ENCODE measurements around the gene BRD1. TPM values are rescaled to one million over a fixed set of nuclear protein-coding genes. Genes with fewer than 3 reads are reported as not detected.

The BRD1 gene
- total RNA-seq, 1 donor from 2014 or later = 34.3 TPM

GRCh38 chr22:49869845-49870712, 42.4 kb upstream of the BRD1 start:
- no peak for DNase-seq (ENCODE audit: extremely low spot score, unreplicated experiment)
- Mint-ChIP-seq H3K36me3 (ENCODE audit: unreplicated experiment) (peaks cover 50% of the 10 kb centered on the region), H3K4me1 (ENCODE audit: unreplicated experiment) (no peaks in the 10 kb centered on the region), H3K27me3 (ENCODE audit: unreplicated experiment) (no peaks in the 10 kb centered on the region), H3K4me3 (ENCODE audit: unreplicated experiment) (no peak overlapping the region), H3K9me3 (ENCODE audit: unreplicated experiment) (peaks cover 37% of the 10 kb centered on the region), H3K27ac (ENCODE audit: unreplicated experiment) (no peak overlapping the region)
- no peak for TF ChIP-seq CTCF (IDR thresholded peaks at IDR 0.05)

- H3K9me3 Mint-ChIP-seq (ENCODE audit: unreplicated experiment) = peaks cover 37% of the 10 kb centered on the region
- TF ChIP-seq CTCF (IDR thresholded peaks at IDR 0.05) = no peak
These were observed 41.6 kb upstream of the BRD1 start for GRCh38 chr22:49869086-49869830.

GRCh38 chr22:49867303-49868265, 39.9 kb upstream of the BRD1 start:
- no peak for DNase-seq (ENCODE audit: extremely low spot score, unreplicated experiment)
- Mint-ChIP-seq H3K4me3 (ENCODE audit: unreplicated experiment) (no peak overlapping the region), H3K9me3 (ENCODE audit: unreplicated experiment) (peaks cover 37% of the 10 kb centered on the region), H3K27me3 (ENCODE audit: unreplicated experiment) (no peaks in the 10 kb centered on the region), H3K4me1 (ENCODE audit: unreplicated experiment) (no peaks in the 10 kb centered on the region), H3K27ac (ENCODE audit: unreplicated experiment) (no peak overlapping the region), H3K36me3 (ENCODE audit: unreplicated experiment) (peaks cover 47% of the 10 kb centered on the region)
- TF ChIP-seq CTCF (IDR thresholded peaks at IDR 0.05) = no peak

More at GRCh38 chr22:49869086-49869830, 41.6 kb upstream of the BRD1 start:
- DNase-seq (ENCODE audit: extremely low spot score, unreplicated experiment) = no peak
- Mint-ChIP-seq H3K4me3 (ENCODE audit: unreplicated experiment) (no peak overlapping the region), H3K27ac (ENCODE audit: unreplicated experiment) (no peak overlapping the region), H3K4me1 (ENCODE audit: unreplicated experiment) (no peaks in the 10 kb centered on the region), H3K27me3 (ENCODE audit: unreplicated experiment) (no peaks in the 10 kb centered on the region), H3K36me3 (ENCODE audit: unreplicated experiment) (peaks cover 47% of the 10 kb centered on the region)

GRCh38 chr22:49866646-49867045, 39.0 kb upstream of the BRD1 start:
- H3K27me3 Mint-ChIP-seq (ENCODE audit: unreplicated experiment) = no peaks in the 10 kb centered on the region
- H3K4me1 Mint-ChIP-seq (ENCODE audit: unreplicated experiment) = no peaks in the 10 kb centered on the region
- H3K4me3 Mint-ChIP-seq (ENCODE audit: unreplicated experiment) = no peak overlapping the region
- DNase-seq (ENCODE audit: extremely low spot score, unreplicated experiment) = no peak
- no peak for TF ChIP-seq CTCF (IDR thresholded peaks at IDR 0.05)
- H3K36me3 Mint-ChIP-seq (ENCODE audit: unreplicated experiment) = peaks cover 43% of the 10 kb centered on the region
- H3K27ac Mint-ChIP-seq (ENCODE audit: unreplicated experiment) = no peak overlapping the region
- H3K9me3 Mint-ChIP-seq (ENCODE audit: unreplicated experiment) = peaks cover 37% of the 10 kb centered on the region

Data from osteocyte (in vitro differentiated cells).